Sigmoid colon (tissue), 7 donors: ENCODE results near the gene PLB1. TPM values are rescaled to one million over a fixed set of nuclear protein-coding genes. Genes with fewer than 3 reads are reported as not detected.

ENCODE experiments used
- DNase-seq: peaks from one replicate; pipeline ENCODE4 v3.0.0-alpha.2; 2019
- H3K27ac ChIP-seq, 4 donors: fragments of 200-600 bp; sonication (generic); one replicate each; pipeline ENCODE4 v1.5.1; 2016 to 2019; ENCODE audit warnings: mild to moderate bottlenecking in 1 of 4
- H3K27me3 ChIP-seq, 3 donors: fragments of 200-600 bp; sonication (generic); one replicate each; pipeline ENCODE4 v1.5.1; 2019; ENCODE audit warnings: mild to moderate bottlenecking in 1 of 3
- H3K36me3 ChIP-seq, 4 donors: fragments of 200-600 bp; sonication (generic); one replicate each; pipeline ENCODE4 v1.5.1; 2016 to 2019
- H3K4me1 ChIP-seq, 4 donors: fragments of 200-600 bp; sonication (generic); one replicate each; pipeline ENCODE4 v1.5.1; 2017 to 2019
- H3K4me3 ChIP-seq, 4 donors: fragments of 200-600 bp; sonication (generic); one replicate each; pipeline ENCODE4 v1.5.1; 2017 to 2019; ENCODE audit warnings: mild to moderate bottlenecking in 2 of 4, moderate library complexity in 1 of 4
- H3K9me3 ChIP-seq, 4 donors: fragments of 200-600 bp in 3 of 4; sonication (generic) in 3 of 4; one replicate each; pipeline versions ENCODE4 v1.5.1 to v1.6.1; 2013 to 2019
- CTCF ChIP-seq, 4 experiments: fragments of 450-650 bp in 3 of 4; fragments of 200-600 bp in 1 of 4; IDR thresholded peaks; one replicate each; pipeline ENCODE4 v1.5.1; 2016 to 2019; ENCODE audit warnings: antibody characterized with exemption in 4 of 4, mild to moderate bottlenecking in 3 of 4, moderate library complexity in 2 of 4
- EP300 ChIP-seq, 4 donors: sonication (generic); formaldehyde crosslinking; IDR thresholded peaks; one replicate each; pipeline ENCODE4 v1.6.1; 2017; ENCODE audit warnings: antibody characterized with exemption in 4 of 4
- POLR2A ChIP-seq, 2 donors: fragments of 450-650 bp; IDR thresholded peaks; one replicate each; pipeline ENCODE4 v1.6.1; 2016; ENCODE audit warnings: antibody characterized with exemption in 2 of 2, mild to moderate bottlenecking in 2 of 2, moderate library complexity in 2 of 2
- POLR2AphosphoS5 ChIP-seq, 4 donors: sonication (generic); formaldehyde crosslinking; IDR thresholded peaks; one replicate each; pipeline ENCODE4 v1.6.1; 2017; ENCODE audit warnings: antibody characterized with exemption in 4 of 4
- WGBS, 2 donors: extraction: QIAGEN DNeasy Blood & Tissue Kit; methylation state at CpG; one replicate each; pipeline ENCODE4 v1.1.7; 2013; 5-methylcytosine and 5-hydroxymethylcytosine counted together
- intact Hi-C: fragments of 100-400 bp; cut with DNase I; formaldehyde crosslinking; loops from one replicate; pipeline ENCODE4 v1.15.1; 2023
- polyA plus RNA-seq, 3 donors: library from polyadenylated mRNA; stranded (reverse); fragments of 200-250 nt; gene quantifications; one replicate each; pipeline ENCODE4 v1.2.3, GENCODE V29; 2013
- total RNA-seq, 4 donors: library from RNA; depleted of rRNA; stranded (reverse); fragments of >200 nt; gene quantifications; one replicate each; pipeline ENCODE4 v1.1.0, GENCODE V29; 2016
- donor health status: healthy with polysubstance abuse.
- donor health status: Bipolar disorder and iron deficiency.
- donor health status: healthy.

PLB1 gene
- total and polyA plus RNA-seq, 7 donors: 1.2 to 18.3 (median 2.1) TPM

GRCh38 chr2:28527196-28527595 lies 31.3 kb downstream of the PLB1 start:
- H3K36me3 ChIP-seq: no peaks in the 10 kb centered on the region
- TF ChIP-seq POLR2AphosphoS5 (IDR thresholded peaks at IDR 0.05) (no peak), POLR2A (IDR thresholded peaks at IDR 0.05) (no peak), CTCF (IDR thresholded peaks at IDR 0.05) (no peak), EP300 (IDR thresholded peaks at IDR 0.05) (no peak)
- H3K4me1 ChIP-seq: no peaks in the 10 kb centered on the region
- H3K27ac ChIP-seq: no peak overlapping the region
- H3K4me3 ChIP-seq: no peak overlapping the region
- DNase-seq: no peak
- WGBS, 2 donors: 91% methylated on average over 4 of the region's 4 CpGs
- no peaks in the 10 kb centered on the region for H3K9me3 ChIP-seq
- H3K27me3 ChIP-seq: peaks cover 0 to 5% (median 0%) of the 10 kb centered on the region in 3 donors
- intact Hi-C loops: no loop called here

GRCh38 chr2:28528206-28528605 lies 32.3 kb downstream of the PLB1 start:
- Histone ChIP-seq H3K36me3 (no peaks in the 10 kb centered on the region), H3K4me1 (no peaks in the 10 kb centered on the region), H3K27me3 (peaks cover 0 to 5% (median 0%) of the 10 kb centered on the region in 3 donors), H3K4me3 (no peak overlapping the region), H3K9me3 (no peaks in the 10 kb centered on the region), H3K27ac (no peak overlapping the region)
- no peak for DNase-seq
- intact Hi-C loops: no loop called here
- TF ChIP-seq POLR2AphosphoS5 (IDR thresholded peaks at IDR 0.05): no peak
- TF ChIP-seq POLR2A (IDR thresholded peaks at IDR 0.05): no peak
- TF ChIP-seq CTCF (IDR thresholded peaks at IDR 0.05): no peak
- TF ChIP-seq EP300 (IDR thresholded peaks at IDR 0.05): no peak
- 84 to 86% methylated on average over 4 of the region's 4 CpGs for WGBS, 2 donors

- H3K4me3 ChIP-seq: no peak overlapping the region
- no peaks in the 10 kb centered on the region for H3K4me1 ChIP-seq
- intact Hi-C loops: no loop called here
- TF ChIP-seq POLR2A (IDR thresholded peaks at IDR 0.05) (no peak), POLR2AphosphoS5 (IDR thresholded peaks at IDR 0.05) (no peak), CTCF (IDR thresholded peaks at IDR 0.05) (no peak), EP300 (IDR thresholded peaks at IDR 0.05) (no peak)
- peaks cover 0 to 5% (median 0%) of the 10 kb centered on the region in 3 donors for H3K27me3 ChIP-seq
- 76 to 79% methylated on average over 3 of the region's 3 CpGs for WGBS, 2 donors
- no peak for DNase-seq
- no peaks in the 10 kb centered on the region for H3K36me3 ChIP-seq
- H3K9me3 ChIP-seq: no peaks in the 10 kb centered on the region
- no peak overlapping the region for H3K27ac ChIP-seq
Observed at GRCh38 chr2:28530782-28531181, 34.9 kb downstream of the PLB1 start.

DNA sequence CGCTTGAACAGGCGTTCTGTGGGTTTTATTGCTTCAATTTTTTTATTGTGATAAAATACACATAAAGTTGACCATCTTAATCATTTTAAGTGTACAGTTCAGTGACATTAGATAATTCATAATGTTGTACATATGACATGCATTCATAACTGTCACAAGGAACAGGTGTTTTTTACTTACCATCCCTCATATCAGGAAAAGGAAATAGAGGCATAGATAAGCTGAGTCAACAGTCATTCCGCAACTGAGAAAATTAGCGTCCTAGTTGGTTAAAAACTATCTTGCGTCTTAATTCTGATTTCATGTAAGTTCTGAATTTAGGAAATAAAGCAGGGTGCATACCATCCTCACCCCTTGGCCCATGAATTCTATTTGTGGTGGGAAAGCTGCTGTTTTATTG lies 36.5 kb downstream of the PLB1 start:
- no peak for DNase-seq
- H3K27me3 ChIP-seq: no peaks in the 10 kb centered on the region
- H3K36me3 ChIP-seq: no peaks in the 10 kb centered on the region
- H3K4me3 ChIP-seq: no peak overlapping the region
- no peaks in the 10 kb centered on the region for H3K4me1 ChIP-seq
- intact Hi-C loops: no loop called here
- H3K9me3 ChIP-seq: no peaks in the 10 kb centered on the region
- TF ChIP-seq POLR2AphosphoS5 (IDR thresholded peaks at IDR 0.05): no peak
- no peak overlapping the region for H3K27ac ChIP-seq
- 18 to 66% methylated on average over 5 of the region's 5 CpGs for WGBS, 2 donors

DNA sequence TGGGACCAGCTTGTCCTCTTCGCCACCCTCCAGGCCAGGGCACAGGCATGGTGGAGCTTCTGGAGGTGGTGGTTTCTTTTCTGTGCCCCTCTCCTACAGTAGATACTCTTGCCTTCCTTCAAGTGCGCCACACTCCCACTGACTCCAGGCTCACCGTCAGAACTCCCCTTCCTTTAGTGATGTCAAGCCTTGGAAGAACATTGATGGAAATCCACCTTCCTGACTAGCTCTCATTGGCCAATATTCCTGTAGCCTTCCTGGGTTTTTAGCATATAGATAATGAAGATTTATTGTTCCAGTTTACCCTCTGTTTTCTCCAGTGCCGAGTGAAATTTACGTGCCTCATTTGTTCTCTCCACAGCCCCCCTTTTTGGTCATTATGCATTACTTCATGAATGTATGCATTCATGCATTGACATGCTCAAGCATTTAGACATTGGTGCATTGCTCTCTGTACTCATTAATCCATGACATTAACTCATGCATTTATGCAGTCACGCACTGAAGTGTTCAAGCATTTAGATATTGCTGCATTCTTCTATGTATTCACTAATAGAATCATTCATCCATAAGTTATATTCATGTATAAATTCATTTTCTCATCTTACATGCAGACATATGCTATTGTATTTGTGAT lies 37.3 kb downstream of the PLB1 start:
- no peak overlapping the region for H3K27ac ChIP-seq
- no peaks in the 10 kb centered on the region for H3K27me3 ChIP-seq
- no peaks in the 10 kb centered on the region for H3K9me3 ChIP-seq
- no peak overlapping the region for H3K4me3 ChIP-seq
- intact Hi-C loops: no loop called here
- WGBS, 2 donors: 90 to 94% methylated on average over 6 of the region's 6 CpGs
- H3K4me1 ChIP-seq: no peaks in the 10 kb centered on the region
- TF ChIP-seq POLR2A (IDR thresholded peaks at IDR 0.05): no peak
- no peak for TF ChIP-seq EP300 (IDR thresholded peaks at IDR 0.05)
- no peak for TF ChIP-seq CTCF (IDR thresholded peaks at IDR 0.05)
- no peak for TF ChIP-seq POLR2AphosphoS5 (IDR thresholded peaks at IDR 0.05)
- H3K36me3 ChIP-seq: no peaks in the 10 kb centered on the region
- no peak for DNase-seq
